Gastroesophageal sphincter (tissue), 3 donors: ENCODE measurements around the gene CHST8.

Experiments
- CTCF ChIP-seq, 4 experiments: fragments of 200-600 bp in 2 of 4; fragments of 450-650 bp in 2 of 4; sonication (generic) in 1 of 4; IDR thresholded peaks; one replicate each; pipeline ENCODE4 v1.5.1; 2017 to 2019; ENCODE audit warnings: antibody characterized with exemption in 4 of 4, mild to moderate bottlenecking in 2 of 4, moderate library complexity in 2 of 4
- EP300 ChIP-seq: sonication (generic); formaldehyde crosslinking; IDR thresholded peaks from one replicate; pipeline ENCODE4 v1.6.1; 2017; ENCODE audit warnings: antibody characterized with exemption, mild to moderate bottlenecking
- POLR2A ChIP-seq, 2 donors: fragments of 450-650 bp; IDR thresholded peaks; one replicate each; pipeline ENCODE4 v1.6.1; 2017; ENCODE audit warnings: antibody characterized with exemption in 2 of 2, mild to moderate bottlenecking in 2 of 2, moderate library complexity in 1 of 2

- TF ChIP-seq CTCF (IDR thresholded peaks at IDR 0.05) = no peak
- no peak for TF ChIP-seq EP300
- no peak for TF ChIP-seq POLR2A (IDR thresholded peaks at IDR 0.05)
Observed at GRCh38 chr19:33750587-33751435, 129.1 kb downstream of the CHST8 start.
